Mesenchymal stem cell (in vitro differentiated cells and primary cell): ENCODE data around the gene PRKG2.
A peak's percentile ranks its signal among the peaks of the same experiment; 100 is the strongest.

Experiments
- DNase-seq: peaks from one replicate; pipeline ENCODE4 v3.0.0-alpha.2; 2013
- H2AFZ ChIP-seq: one replicate; pipeline ENCODE4 v1.6.1; 2013; ENCODE audit warnings: low read depth, mild to moderate bottlenecking, control low read depth, inconsistent platforms, low read length, moderate library complexity
- H2AK5ac ChIP-seq: 2 replicates; pipeline ENCODE4 v1.6.1; 2013; ENCODE audit warnings: low read length, moderate library complexity, mild to moderate bottlenecking, inconsistent platforms; ENCODE audit not compliant: severe bottlenecking
- H2BK120ac ChIP-seq: one replicate; pipeline ENCODE4 v1.6.1; 2013; ENCODE audit warnings: low read depth, mild to moderate bottlenecking, inconsistent platforms, low read length, moderate library complexity
- H2BK12ac ChIP-seq, 2 experiments: one replicate each; pipeline ENCODE4 v1.6.1; 2013; ENCODE audit warnings: inconsistent platforms in 2 of 2, low read length in 2 of 2, mild to moderate bottlenecking in 2 of 2, moderate library complexity in 2 of 2, control low read depth in 1 of 2
- H2BK15ac ChIP-seq: one replicate; pipeline ENCODE4 v1.6.1; 2013; ENCODE audit warnings: mild to moderate bottlenecking, low read depth, inconsistent platforms; ENCODE audit not compliant: poor library complexity, severe bottlenecking
- H2BK5ac ChIP-seq: 2 replicates; pipeline ENCODE4 v1.6.1; 2013; ENCODE audit warnings: low read depth, mild to moderate bottlenecking, low read length, control low read depth, inconsistent platforms; ENCODE audit not compliant: poor library complexity, severe bottlenecking
- H3K14ac ChIP-seq, 2 experiments: one replicate each; pipeline ENCODE4 v1.6.1; 2013; ENCODE audit warnings: inconsistent platforms in 2 of 2, low read length in 2 of 2, control low read depth in 1 of 2, mild to moderate bottlenecking in 1 of 2, moderate library complexity in 1 of 2
- H3K18ac ChIP-seq, 2 experiments: one replicate each; pipeline ENCODE4 v1.6.1; 2013; ENCODE audit warnings: inconsistent platforms in 2 of 2, low read length in 2 of 2, control low read depth in 1 of 2, low read depth in 1 of 2, mild to moderate bottlenecking in 1 of 2
- H3K23ac ChIP-seq, 2 experiments: one replicate each; pipeline ENCODE4 v1.6.1; 2013; ENCODE audit warnings: inconsistent platforms in 2 of 2, low read length in 2 of 2, mild to moderate bottlenecking in 2 of 2, moderate library complexity in 2 of 2, control low read depth in 1 of 2
- H3K27ac ChIP-seq: 2 replicates; pipeline ENCODE4 v1.5.1; 2013; ENCODE audit warnings: mild to moderate bottlenecking, moderate library complexity, low read length, control low read depth, inconsistent platforms; ENCODE audit not compliant: poor library complexity, severe bottlenecking
- H3K27me3 ChIP-seq, 2 experiments: 2 replicates each; pipeline versions ENCODE4 v1.6.1 to v1.7.0; 2013; ENCODE audit warnings: low read length in 2 of 2, mild to moderate bottlenecking in 2 of 2, moderate library complexity in 2 of 2, control low read depth in 1 of 2, inconsistent platforms in 1 of 2; ENCODE audit not compliant: control insufficient read depth in 1 of 2, insufficient read depth in 1 of 2
- H3K36me3 ChIP-seq, 2 experiments: 2 replicates each; pipeline versions ENCODE4 v1.6.1 to v1.7.0; 2013; ENCODE audit warnings: low read length in 2 of 2, control low read depth in 1 of 2, inconsistent platforms in 1 of 2, low read depth in 1 of 2, mild to moderate bottlenecking in 1 of 2; ENCODE audit not compliant: insufficient read depth in 2 of 2, control insufficient read depth in 1 of 2
- H3K4ac ChIP-seq, 2 experiments: one replicate each; pipeline ENCODE4 v1.6.1; 2013; ENCODE audit warnings: inconsistent platforms in 2 of 2, low read length in 2 of 2, mild to moderate bottlenecking in 2 of 2, moderate library complexity in 2 of 2, control low read depth in 1 of 2, low read depth in 1 of 2
- H3K4me1 ChIP-seq: 2 replicates; pipeline ENCODE4 v1.6.1; 2013; ENCODE audit warnings: low read depth, low read length, control low read depth; ENCODE audit not compliant: control insufficient read depth, insufficient read depth
- H3K4me2 ChIP-seq: 2 replicates; pipeline ENCODE4 v1.6.1; 2013; ENCODE audit warnings: low read length, mild to moderate bottlenecking, inconsistent platforms; ENCODE audit not compliant: poor library complexity, severe bottlenecking
- H3K4me3 ChIP-seq, 2 experiments: 2 replicates each; pipeline versions ENCODE4 v1.5.1 to v1.7.0; 2013; ENCODE audit warnings: low read length in 2 of 2, mild to moderate bottlenecking in 2 of 2, control low read depth in 1 of 2, low read depth in 1 of 2; ENCODE audit not compliant: insufficient read depth in 1 of 2
- H3K79me1 ChIP-seq: replicated peaks from 2 replicates; pipeline ENCODE4 v1.6.1; 2013; ENCODE audit warnings: mild to moderate bottlenecking, control low read depth, low read length, inconsistent platforms; ENCODE audit not compliant: poor library complexity, severe bottlenecking
- H3K9ac ChIP-seq: 2 replicates; pipeline ENCODE4 v1.7.0; 2013; ENCODE audit warnings: mild to moderate bottlenecking, low read length, moderate library complexity
- H3K9me3 ChIP-seq: 2 replicates; pipeline ENCODE4 v1.7.0; 2013; ENCODE audit warnings: mild to moderate bottlenecking, low read length; ENCODE audit not compliant: control insufficient read depth
- H4K8ac ChIP-seq: one replicate; pipeline ENCODE4 v1.6.1; 2013; ENCODE audit warnings: inconsistent platforms, mild to moderate bottlenecking, low read length, moderate library complexity
- H4K91ac ChIP-seq: one replicate; pipeline ENCODE4 v1.6.1; 2013; ENCODE audit warnings: mild to moderate bottlenecking, low read length, inconsistent platforms
- WGBS: methylation state at CpG from one replicate; pipeline ENCODE4 v1.1.7; 2013; ENCODE audit warnings: mixed read lengths; 5-methylcytosine and 5-hydroxymethylcytosine counted together

The PRKG2 gene

GRCh38 chr4:81257816-81258215 is 42.8 kb upstream of the PRKG2 start:
- DNase-seq, result no peak
- H4K91ac ChIP-seq, result no peak overlapping the region
- no peaks in the 10 kb centered on the region for H3K79me1 ChIP-seq
- H2BK120ac ChIP-seq, result no peak overlapping the region
- no peaks in the 10 kb centered on the region for H3K27me3 ChIP-seq
- H3K27ac ChIP-seq, result no peak overlapping the region
- peaks cover 4% of the 10 kb centered on the region for H3K4me1 ChIP-seq
- H2AFZ ChIP-seq, result no peak overlapping the region
- H2AK5ac ChIP-seq, result no peak overlapping the region
- 83% methylated on average over 3 of the region's 3 CpGs for WGBS
- no peaks in the 10 kb centered on the region for H3K9me3 ChIP-seq
- no peaks in the 10 kb centered on the region for H3K36me3 ChIP-seq
- no peak overlapping the region for H3K4me3 ChIP-seq
- H3K14ac ChIP-seq, result no peak overlapping the region
- no peak overlapping the region for H3K9ac ChIP-seq
- no peak overlapping the region for H3K4me2 ChIP-seq
- no peak overlapping the region for H3K18ac ChIP-seq
- no peak overlapping the region for H4K8ac ChIP-seq
- no peak overlapping the region for H2BK15ac ChIP-seq
- H3K4ac ChIP-seq, result no peak overlapping the region
- H2BK5ac ChIP-seq, result no peak overlapping the region
- H3K23ac ChIP-seq, result no peak overlapping the region
- H2BK12ac ChIP-seq, result no peak overlapping the region

GRCh38 chr4:81257021-81257420 is 42.0 kb upstream of the PRKG2 start:
- 75% methylated on average over 1 of the region's 1 CpG for WGBS
- Histone ChIP-seq H2BK120ac (no peak overlapping the region), H2BK12ac (no peak overlapping the region), H3K4ac (no peak overlapping the region), H3K18ac (no peak overlapping the region), H3K27me3 (no peaks in the 10 kb centered on the region), H3K79me1 (no peaks in the 10 kb centered on the region), H4K91ac (no peak overlapping the region), H3K36me3 (no peaks in the 10 kb centered on the region), H2AK5ac (no peak overlapping the region), H3K14ac (no peak overlapping the region), H3K9ac (no peak overlapping the region), H3K4me3 (no peak overlapping the region), H2BK5ac (no peak overlapping the region), H3K27ac (peak overlapping the region; percentile 44), H3K23ac (no peak overlapping the region), H3K4me1 (peaks cover 4% of the 10 kb centered on the region), H3K4me2 (no peak overlapping the region), H4K8ac (no peak overlapping the region), H2AFZ (no peak overlapping the region), H3K9me3 (no peaks in the 10 kb centered on the region), H2BK15ac (no peak overlapping the region)
- DNase-seq, result no peak

GRCh38 chr4:81256059-81256970 is 41.3 kb upstream of the PRKG2 start:
- no peak overlapping the region for H3K18ac ChIP-seq
- peak overlapping the region in 1 of 2 experiments; percentile 41 for H3K4me3 ChIP-seq
- no peak for DNase-seq
- H2AFZ ChIP-seq, result no peak overlapping the region
- peak overlapping the region; percentile 58 for H3K27ac ChIP-seq
- no peak overlapping the region for H3K4me2 ChIP-seq
- no peak overlapping the region for H2BK15ac ChIP-seq
- H2AK5ac ChIP-seq, result peak overlapping the region; percentile 8
- no peak overlapping the region for H2BK12ac ChIP-seq
- H3K9ac ChIP-seq, result no peak overlapping the region
- H3K4me1 ChIP-seq, result peaks cover 4% of the 10 kb centered on the region
- H3K79me1 ChIP-seq, result no peaks in the 10 kb centered on the region
- no peaks in the 10 kb centered on the region for H3K27me3 ChIP-seq
- no peak overlapping the region for H2BK5ac ChIP-seq
- 81% methylated on average over 5 of the region's 8 CpGs for WGBS
- no peak overlapping the region for H3K14ac ChIP-seq
- H3K36me3 ChIP-seq, result no peaks in the 10 kb centered on the region
- H2BK120ac ChIP-seq, result no peak overlapping the region
- no peaks in the 10 kb centered on the region for H3K9me3 ChIP-seq
- H4K91ac ChIP-seq, result no peak overlapping the region
- no peak overlapping the region for H3K23ac ChIP-seq
- no peak overlapping the region for H4K8ac ChIP-seq
- no peak overlapping the region for H3K4ac ChIP-seq

- H3K9me3 ChIP-seq, result no peaks in the 10 kb centered on the region
- no peak overlapping the region for H3K27ac ChIP-seq
- no peak overlapping the region for H3K4me3 ChIP-seq
- no peak overlapping the region for H2BK15ac ChIP-seq
- no peak overlapping the region for H3K14ac ChIP-seq
- no peak overlapping the region for H2AK5ac ChIP-seq
- H2BK12ac ChIP-seq, result no peak overlapping the region
- no peak overlapping the region for H2BK120ac ChIP-seq
- peaks cover 4% of the 10 kb centered on the region for H3K4me1 ChIP-seq
- H3K36me3 ChIP-seq, result no peaks in the 10 kb centered on the region
- no peak overlapping the region for H3K4me2 ChIP-seq
- no peak overlapping the region for H2BK5ac ChIP-seq
- DNase-seq, result peak; percentile 1
- WGBS, result no CpG with 5 or more reads among the region's 1 CpG
- no peak overlapping the region for H4K91ac ChIP-seq
- no peak overlapping the region for H3K18ac ChIP-seq
- H3K23ac ChIP-seq, result no peak overlapping the region
- H3K4ac ChIP-seq, result no peak overlapping the region
- no peaks in the 10 kb centered on the region for H3K79me1 ChIP-seq
- H2AFZ ChIP-seq, result no peak overlapping the region
- H3K9ac ChIP-seq, result no peak overlapping the region
- no peaks in the 10 kb centered on the region for H3K27me3 ChIP-seq
- H4K8ac ChIP-seq, result no peak overlapping the region
These were observed 40.5 kb upstream of the PRKG2 start for GRCh38 chr4:81255524-81255923.
